Neural cell (in vitro differentiated cells): ENCODE measurements around the gene DLG2.

ENCODE experiments used
- EZH2 ChIP-seq: fragments of 200-600, 300-800 bp; shearing (Covaris generic), sonication (generic); IDR thresholded peaks from 2 replicates; pipeline ENCODE4 v1.6.1; 2014; ENCODE audit warnings: antibody characterized with exemption, low read length, borderline replicate concordance, mild to moderate bottlenecking; ENCODE audit not compliant: insufficient read depth, poor library complexity, severe bottlenecking
- TAF1 ChIP-seq: IDR thresholded peaks from 2 replicates; pipeline ENCODE4 v1.6.1; 2012; ENCODE audit warnings: low read depth
- TF ChIP-seq, protein P1 (sequence below): fragments of 450-650 bp; IDR thresholded peaks from 2 replicates; pipeline ENCODE4 v1.5.1; 2014; ENCODE audit warnings: antibody characterized with exemption, mild to moderate bottlenecking, moderate library complexity; ENCODE audit not compliant: poor library complexity, severe bottlenecking

DNA sequence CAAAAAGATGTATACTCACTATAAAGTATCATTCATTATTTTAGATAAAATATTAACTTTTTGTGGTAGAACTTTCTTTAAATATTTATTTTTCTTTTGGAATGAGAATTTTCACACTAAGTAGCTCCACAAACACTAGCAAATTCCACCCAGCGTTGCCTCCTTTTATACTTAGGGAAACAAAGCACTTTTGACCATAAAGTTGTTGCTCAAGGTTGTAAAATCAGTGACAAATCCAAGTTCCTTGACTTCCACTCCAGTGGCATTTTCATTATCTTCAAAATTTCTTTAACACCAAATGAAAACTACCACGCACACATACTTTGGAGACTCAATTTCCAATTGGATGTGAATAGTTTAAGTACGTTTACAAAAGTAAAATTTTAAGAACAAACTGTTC, 431.2 kb downstream of the DLG2 start:
- TF ChIP-seq, protein P1, sequence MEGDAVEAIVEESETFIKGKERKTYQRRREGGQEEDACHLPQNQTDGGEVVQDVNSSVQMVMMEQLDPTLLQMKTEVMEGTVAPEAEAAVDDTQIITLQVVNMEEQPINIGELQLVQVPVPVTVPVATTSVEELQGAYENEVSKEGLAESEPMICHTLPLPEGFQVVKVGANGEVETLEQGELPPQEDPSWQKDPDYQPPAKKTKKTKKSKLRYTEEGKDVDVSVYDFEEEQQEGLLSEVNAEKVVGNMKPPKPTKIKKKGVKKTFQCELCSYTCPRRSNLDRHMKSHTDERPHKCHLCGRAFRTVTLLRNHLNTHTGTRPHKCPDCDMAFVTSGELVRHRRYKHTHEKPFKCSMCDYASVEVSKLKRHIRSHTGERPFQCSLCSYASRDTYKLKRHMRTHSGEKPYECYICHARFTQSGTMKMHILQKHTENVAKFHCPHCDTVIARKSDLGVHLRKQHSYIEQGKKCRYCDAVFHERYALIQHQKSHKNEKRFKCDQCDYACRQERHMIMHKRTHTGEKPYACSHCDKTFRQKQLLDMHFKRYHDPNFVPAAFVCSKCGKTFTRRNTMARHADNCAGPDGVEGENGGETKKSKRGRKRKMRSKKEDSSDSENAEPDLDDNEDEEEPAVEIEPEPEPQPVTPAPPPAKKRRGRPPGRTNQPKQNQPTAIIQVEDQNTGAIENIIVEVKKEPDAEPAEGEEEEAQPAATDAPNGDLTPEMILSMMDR = no peak
- no peak for TF ChIP-seq TAF1
- TF ChIP-seq EZH2 = no peak
